DND-41 (cell line): ENCODE data around the gene PCNX1.

ENCODE experiments used
- ATAC-seq: fragments of 200-7000 bp; cut with Tn5 transposase; 3 replicates; pipeline ENCODE4 v1.9.1; 2021; ENCODE audit warnings: low read depth; ENCODE audit not compliant: insufficient read depth
- DNase-seq: peaks from one replicate; pipeline ENCODE4 v3.0.0-alpha.2; 2020
- H2AFZ ChIP-seq: 2 replicates; pipeline ENCODE4 v1.6.0; 2012; ENCODE audit warnings: low read depth, low read length
- H3K27ac ChIP-seq: 2 replicates; pipeline ENCODE4 v1.5.1; 2012; ENCODE audit warnings: low read length, inconsistent platforms
- H3K27me3 ChIP-seq: fragments of 200-600 bp; sonication (generic); 2 replicates; pipeline ENCODE4 v1.6.0; 2012; ENCODE audit warnings: low read length, mild to moderate bottlenecking, inconsistent platforms; ENCODE audit not compliant: insufficient read depth, poor library complexity
- H3K36me3 ChIP-seq: 2 replicates; pipeline ENCODE4 v1.5.1; 2012; ENCODE audit warnings: low read length, inconsistent platforms; ENCODE audit not compliant: insufficient read depth
- H3K4me1 ChIP-seq: 2 replicates; pipeline ENCODE4 v1.5.1; 2012; ENCODE audit warnings: mild to moderate bottlenecking, low read length; ENCODE audit not compliant: insufficient read depth
- H3K4me2 ChIP-seq: 2 replicates; pipeline ENCODE4 v1.6.0; 2012; ENCODE audit warnings: mild to moderate bottlenecking, moderate library complexity, low read length, inconsistent platforms; ENCODE audit not compliant: insufficient read depth
- H3K4me3 ChIP-seq, 2 experiments: fragments of 200-600 bp in 1 of 2; shearing (Covaris generic) in 1 of 2; 2 replicates each; pipeline ENCODE4 v1.5.1; 2012 to 2016; ENCODE audit warnings: inconsistent platforms in 2 of 2, low read length in 2 of 2, mild to moderate bottlenecking in 2 of 2, low read depth in 1 of 2, moderate library complexity in 1 of 2
- H3K79me2 ChIP-seq: 2 replicates; pipeline ENCODE4 v1.6.0; 2012; ENCODE audit warnings: low read length, inconsistent platforms; ENCODE audit not compliant: insufficient read depth
- H3K9ac ChIP-seq: 2 replicates; pipeline ENCODE4 v1.6.0; 2012; ENCODE audit warnings: low read depth, mild to moderate bottlenecking, inconsistent platforms, low read length, moderate library complexity
- H3K9me3 ChIP-seq: 2 replicates; pipeline ENCODE4 v1.5.1; 2012; ENCODE audit warnings: low read length, moderate library complexity, mild to moderate bottlenecking, inconsistent platforms; ENCODE audit not compliant: insufficient read depth, severe bottlenecking
- H4K20me1 ChIP-seq: 2 replicates; pipeline ENCODE4 v1.6.0; 2012; ENCODE audit warnings: low read length; ENCODE audit not compliant: insufficient read depth
- EZH2 ChIP-seq: IDR thresholded peaks from 3 replicates; pipeline ENCODE4 v1.6.1; 2012; ENCODE audit warnings: borderline replicate concordance, low read depth, mild to moderate bottlenecking, moderate library complexity, low read length, inconsistent platforms; ENCODE audit not compliant: severe bottlenecking
- TF ChIP-seq, protein P1 (sequence below): IDR thresholded peaks from 2 replicates; pipeline ENCODE4 v1.5.1; 2012; ENCODE audit warnings: borderline replicate concordance, low read length, moderate library complexity, mild to moderate bottlenecking; ENCODE audit not compliant: poor library complexity, severe bottlenecking; ENCODE audit errors: extremely low read depth

Gene PCNX1

DNA sequence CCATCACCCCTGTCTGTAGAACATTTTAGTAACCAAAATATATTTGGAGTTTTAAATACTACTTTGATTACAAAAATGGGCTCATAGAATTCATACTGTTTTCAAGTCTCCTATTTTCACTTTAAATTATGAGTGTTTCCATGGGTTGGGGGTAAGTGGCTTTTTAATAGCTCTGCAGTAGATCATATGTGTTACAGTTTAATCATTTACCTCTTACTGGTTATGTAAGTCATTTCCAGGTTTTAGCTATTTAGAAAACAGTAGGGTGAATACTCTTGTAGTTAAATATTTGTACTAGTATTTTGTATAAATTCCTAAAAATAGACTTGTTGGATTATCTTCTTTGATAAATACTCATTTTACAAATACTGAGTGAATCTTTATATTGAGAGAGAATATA lies 8.2 kb downstream of the PCNX1 start:
- Histone ChIP-seq H3K79me2 (peaks cover 94% of the 10 kb centered on the region), H2AFZ (no peak overlapping the region), H3K27ac (no peak overlapping the region), H3K4me3 (no peak overlapping the region), H3K9ac (no peak overlapping the region), H3K4me1 (peaks cover 46% of the 10 kb centered on the region), H3K4me2 (no peak overlapping the region), H3K36me3 (peaks cover 3% of the 10 kb centered on the region; the same call in 1 of the 2 replicates), H3K27me3 (no peaks in the 10 kb centered on the region), H3K9me3 (no peaks in the 10 kb centered on the region), H4K20me1 (peaks cover 29% of the 10 kb centered on the region; the same call in 1 of the 2 replicates)
- TF ChIP-seq EZH2: no peak
- TF ChIP-seq, protein P1, sequence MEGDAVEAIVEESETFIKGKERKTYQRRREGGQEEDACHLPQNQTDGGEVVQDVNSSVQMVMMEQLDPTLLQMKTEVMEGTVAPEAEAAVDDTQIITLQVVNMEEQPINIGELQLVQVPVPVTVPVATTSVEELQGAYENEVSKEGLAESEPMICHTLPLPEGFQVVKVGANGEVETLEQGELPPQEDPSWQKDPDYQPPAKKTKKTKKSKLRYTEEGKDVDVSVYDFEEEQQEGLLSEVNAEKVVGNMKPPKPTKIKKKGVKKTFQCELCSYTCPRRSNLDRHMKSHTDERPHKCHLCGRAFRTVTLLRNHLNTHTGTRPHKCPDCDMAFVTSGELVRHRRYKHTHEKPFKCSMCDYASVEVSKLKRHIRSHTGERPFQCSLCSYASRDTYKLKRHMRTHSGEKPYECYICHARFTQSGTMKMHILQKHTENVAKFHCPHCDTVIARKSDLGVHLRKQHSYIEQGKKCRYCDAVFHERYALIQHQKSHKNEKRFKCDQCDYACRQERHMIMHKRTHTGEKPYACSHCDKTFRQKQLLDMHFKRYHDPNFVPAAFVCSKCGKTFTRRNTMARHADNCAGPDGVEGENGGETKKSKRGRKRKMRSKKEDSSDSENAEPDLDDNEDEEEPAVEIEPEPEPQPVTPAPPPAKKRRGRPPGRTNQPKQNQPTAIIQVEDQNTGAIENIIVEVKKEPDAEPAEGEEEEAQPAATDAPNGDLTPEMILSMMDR: no peak
- ATAC-seq (no peak), DNase-seq (no peak)

DNA sequence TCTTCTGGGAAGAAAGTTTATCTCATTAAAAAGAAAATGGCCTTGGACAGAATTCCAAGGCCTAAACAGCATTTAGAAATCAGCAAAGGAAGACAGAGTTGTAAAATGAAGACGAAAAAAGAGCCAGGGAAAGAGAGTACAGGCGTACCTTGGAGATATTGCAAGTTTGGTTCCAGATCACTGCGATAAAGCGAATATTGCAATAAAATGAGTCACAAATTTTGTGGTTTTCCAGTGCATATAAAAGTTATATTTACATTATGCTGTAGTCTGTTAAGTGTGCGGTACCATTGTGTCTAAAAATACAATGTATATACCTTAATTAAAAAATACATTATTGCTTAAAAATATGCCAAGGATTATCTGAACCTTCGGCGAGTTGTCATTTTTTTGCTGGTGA lies 9.0 kb downstream of the PCNX1 start:
- peaks cover 94% of the 10 kb centered on the region for H3K79me2 ChIP-seq
- peaks cover 3% of the 10 kb centered on the region; the same call in 1 of the 2 replicates for H3K36me3 ChIP-seq
- DNase-seq (no peak), ATAC-seq (no peak)
- peaks cover 22% of the 10 kb centered on the region; the same call in 1 of the 2 replicates for H4K20me1 ChIP-seq
- TF ChIP-seq, protein P1: no peak
- TF ChIP-seq EZH2: no peak
- no peak overlapping the region for H3K27ac ChIP-seq
- no peaks in the 10 kb centered on the region for H3K9me3 ChIP-seq
- no peak overlapping the region for H3K9ac ChIP-seq
- H3K27me3 ChIP-seq: no peaks in the 10 kb centered on the region
- H3K4me1 ChIP-seq: peaks cover 47% of the 10 kb centered on the region
- H3K4me3 ChIP-seq: no peak overlapping the region
- no peak overlapping the region for H3K4me2 ChIP-seq
- H2AFZ ChIP-seq: no peak overlapping the region

DNA sequence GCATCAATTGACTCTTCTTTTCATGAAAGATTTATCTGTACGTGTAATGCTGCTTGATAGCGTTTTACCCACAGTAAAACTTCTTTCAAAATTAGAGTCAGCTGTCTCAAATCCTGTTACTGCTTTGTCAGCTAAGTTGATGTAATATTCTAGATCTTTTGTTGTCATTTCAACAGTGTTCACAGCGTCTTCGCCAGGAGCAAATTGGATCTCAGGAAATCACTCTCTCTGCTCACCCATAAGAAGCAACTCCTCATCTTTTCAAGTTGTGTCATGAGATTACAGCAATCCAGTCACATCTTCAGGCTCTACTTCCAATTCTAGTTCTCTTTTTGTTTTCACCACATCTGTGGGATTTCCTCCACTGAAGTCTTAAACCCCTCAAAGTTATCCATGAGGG lies 9.5 kb downstream of the PCNX1 start:
- no peak overlapping the region for H3K9ac ChIP-seq
- no peak overlapping the region for H3K27ac ChIP-seq
- TF ChIP-seq, protein P1: no peak
- TF ChIP-seq EZH2: no peak
- peaks cover 48% of the 10 kb centered on the region for H3K4me1 ChIP-seq
- H3K27me3 ChIP-seq: no peaks in the 10 kb centered on the region
- no peak for ATAC-seq
- H3K9me3 ChIP-seq: no peaks in the 10 kb centered on the region
- H3K4me2 ChIP-seq: no peak overlapping the region
- peaks cover 94% of the 10 kb centered on the region for H3K79me2 ChIP-seq
- peaks cover 20% of the 10 kb centered on the region; the same call in 1 of the 2 replicates for H4K20me1 ChIP-seq
- peaks cover 3% of the 10 kb centered on the region; the same call in 1 of the 2 replicates for H3K36me3 ChIP-seq
- no peak for DNase-seq
- no peak overlapping the region for H2AFZ ChIP-seq
- H3K4me3 ChIP-seq: no peak overlapping the region
